ENCODE measurements around the gene TMSB4X.

TMSB4X gene

GRCh38 chrX:12945494-12945893 is 29.4 kb upstream of the TMSB4X start:
- Histone ChIP-seq H3K36me3 (ENCODE audit: insufficient read depth, insufficient read length, low read length) (no peaks in the 10 kb centered on the region), H3K9me3 (ENCODE audit: insufficient read depth, low read length) (peaks cover 1% of the 10 kb centered on the region; the same call in 1 of the 2 replicates), H3K27me3 (ENCODE audit: insufficient read depth, insufficient read length) (no peaks in the 10 kb centered on the region), H3K9ac (ENCODE audit: insufficient read length, low read depth) (no peak overlapping the region), H3K4me3 (ENCODE audit: insufficient read length, low read depth) (no peak overlapping the region), H3K4me1 (ENCODE audit: insufficient read depth, insufficient read length) (peaks cover 4% of the 10 kb centered on the region)
- DNase-seq (ENCODE audit: low read depth, low spot score), result no peak
- TF ChIP-seq SUZ12 (IDR thresholded peaks at IDR 0.05; ENCODE audit: extremely low read depth, insufficient read depth, insufficient read length), result no peak
- no peak for TF ChIP-seq ZNF274 (IDR thresholded peaks at IDR 0.05; ENCODE audit: low read depth, low read length)
- TF ChIP-seq YY1 (IDR thresholded peaks at IDR 0.05; ENCODE audit: insufficient read depth, insufficient read length), result no peak

GRCh38 chrX:12946406-12946805 is 28.5 kb upstream of the TMSB4X start:
- Histone ChIP-seq H3K4me1 (ENCODE audit: insufficient read depth, insufficient read length) (peaks cover 4% of the 10 kb centered on the region), H3K4me3 (ENCODE audit: insufficient read length, low read depth) (no peak overlapping the region), H3K9ac (ENCODE audit: insufficient read length, low read depth) (no peak overlapping the region), H3K27me3 (ENCODE audit: insufficient read depth, insufficient read length) (no peaks in the 10 kb centered on the region), H3K36me3 (ENCODE audit: insufficient read depth, insufficient read length, low read length) (no peaks in the 10 kb centered on the region), H3K9me3 (ENCODE audit: insufficient read depth, low read length) (no peaks in the 10 kb centered on the region; the same call in 1 of the 2 replicates)
- DNase-seq (ENCODE audit: low read depth, low spot score), result no peak
- no peak for TF ChIP-seq YY1 (IDR thresholded peaks at IDR 0.05; ENCODE audit: insufficient read depth, insufficient read length)
- TF ChIP-seq ZNF274 (IDR thresholded peaks at IDR 0.05; ENCODE audit: low read depth, low read length), result no peak
- no peak for TF ChIP-seq SUZ12 (IDR thresholded peaks at IDR 0.05; ENCODE audit: extremely low read depth, insufficient read depth, insufficient read length)

GRCh38 chrX:12946838-12947544 is 27.9 kb upstream of the TMSB4X start:
- Histone ChIP-seq H3K4me3 (ENCODE audit: insufficient read length, low read depth) (no peak overlapping the region), H3K4me1 (ENCODE audit: insufficient read depth, insufficient read length) (peaks cover 4% of the 10 kb centered on the region), H3K27me3 (ENCODE audit: insufficient read depth, insufficient read length) (no peaks in the 10 kb centered on the region), H3K9ac (ENCODE audit: insufficient read length, low read depth) (no peak overlapping the region), H3K36me3 (ENCODE audit: insufficient read depth, insufficient read length, low read length) (no peaks in the 10 kb centered on the region), H3K9me3 (ENCODE audit: insufficient read depth, low read length) (no peaks in the 10 kb centered on the region; the same call in 1 of the 2 replicates)
- TF ChIP-seq SUZ12 (IDR thresholded peaks at IDR 0.05; ENCODE audit: extremely low read depth, insufficient read depth, insufficient read length) (no peak), YY1 (IDR thresholded peaks at IDR 0.05; ENCODE audit: insufficient read depth, insufficient read length) (no peak), ZNF274 (IDR thresholded peaks at IDR 0.05; ENCODE audit: low read depth, low read length) (no peak)
- DNase-seq (ENCODE audit: low read depth, low spot score), result peak; percentile 81

- no peaks in the 10 kb centered on the region for H3K27me3 ChIP-seq (ENCODE audit: insufficient read depth, insufficient read length)
- no peaks in the 10 kb centered on the region; the same call in 1 of the 2 replicates for H3K9me3 ChIP-seq (ENCODE audit: insufficient read depth, low read length)
- H3K36me3 ChIP-seq (ENCODE audit: insufficient read depth, insufficient read length, low read length), result no peaks in the 10 kb centered on the region
- no peak overlapping the region for H3K4me3 ChIP-seq (ENCODE audit: insufficient read length, low read depth)
- no peak for DNase-seq (ENCODE audit: low read depth, low spot score)
- no peak for TF ChIP-seq ZNF274 (IDR thresholded peaks at IDR 0.05; ENCODE audit: low read depth, low read length)
- TF ChIP-seq YY1 (IDR thresholded peaks at IDR 0.05; ENCODE audit: insufficient read depth, insufficient read length), result no peak
- no peak overlapping the region for H3K9ac ChIP-seq (ENCODE audit: insufficient read length, low read depth)
- H3K4me1 ChIP-seq (ENCODE audit: insufficient read depth, insufficient read length), result peaks cover 4% of the 10 kb centered on the region
These were observed 27.2 kb upstream of the TMSB4X start for GRCh38 chrX:12947545-12948235.

- no peak overlapping the region for H3K4me3 ChIP-seq (ENCODE audit: insufficient read length, low read depth)
- no peaks in the 10 kb centered on the region; the same call in 1 of the 2 replicates for H3K9me3 ChIP-seq (ENCODE audit: insufficient read depth, low read length)
- H3K4me1 ChIP-seq (ENCODE audit: insufficient read depth, insufficient read length), result peaks cover 4% of the 10 kb centered on the region
- H3K27me3 ChIP-seq (ENCODE audit: insufficient read depth, insufficient read length), result no peaks in the 10 kb centered on the region
- no peak for DNase-seq (ENCODE audit: low read depth, low spot score)
- no peak overlapping the region for H3K9ac ChIP-seq (ENCODE audit: insufficient read length, low read depth)
- TF ChIP-seq YY1 (IDR thresholded peaks at IDR 0.05; ENCODE audit: insufficient read depth, insufficient read length), result no peak
- TF ChIP-seq ZNF274 (IDR thresholded peaks at IDR 0.05; ENCODE audit: low read depth, low read length), result no peak
- TF ChIP-seq SUZ12 (IDR thresholded peaks at IDR 0.05; ENCODE audit: extremely low read depth, insufficient read depth, insufficient read length), result no peak
- no peaks in the 10 kb centered on the region for H3K36me3 ChIP-seq (ENCODE audit: insufficient read depth, insufficient read length, low read length)
These were observed 26.4 kb upstream of the TMSB4X start for GRCh38 chrX:12948495-12948894.

- Histone ChIP-seq H3K9me3 (ENCODE audit: insufficient read depth, low read length) (no peaks in the 10 kb centered on the region; the same call in 1 of the 2 replicates), H3K9ac (ENCODE audit: insufficient read length, low read depth) (no peak overlapping the region), H3K36me3 (ENCODE audit: insufficient read depth, insufficient read length, low read length) (no peaks in the 10 kb centered on the region), H3K4me3 (ENCODE audit: insufficient read length, low read depth) (no peak overlapping the region), H3K4me1 (ENCODE audit: insufficient read depth, insufficient read length) (peaks cover 4% of the 10 kb centered on the region), H3K27me3 (ENCODE audit: insufficient read depth, insufficient read length) (no peaks in the 10 kb centered on the region)
- TF ChIP-seq YY1 (IDR thresholded peaks at IDR 0.05; ENCODE audit: insufficient read depth, insufficient read length), result no peak
- TF ChIP-seq SUZ12 (IDR thresholded peaks at IDR 0.05; ENCODE audit: extremely low read depth, insufficient read depth, insufficient read length), result no peak
- no peak for TF ChIP-seq ZNF274 (IDR thresholded peaks at IDR 0.05; ENCODE audit: low read depth, low read length)
- no peak for DNase-seq (ENCODE audit: low read depth, low spot score)
These were observed 25.5 kb upstream of the TMSB4X start for GRCh38 chrX:12949205-12949926.

Data from NT2/D1 (cell line).